Activated T-cell treated with anti-CD3 and anti-CD28 coated beads for 24 hours (primary cell): ENCODE measurements around the gene CACNA1C.
"Not testable (repeated sequence)": the region's sequence is repeated elsewhere in the genome, so short reads cannot be mapped to it uniquely, and the experiment has no call there.

Experiments used
- DNase-seq: peaks from one replicate; pipeline ENCODE4 v3.0.0-alpha.2; 2020; ENCODE audit warnings: low read depth

CACNA1C gene

GRCh38 chr12:2485681-2486080 lies 432.9 kb downstream of the CACNA1C start:
- DNase-seq = no peak

GRCh38 chr12:2486796-2487195 lies 434.0 kb downstream of the CACNA1C start:
- no peak for DNase-seq

GRCh38 chr12:2487278-2487677 lies 434.5 kb downstream of the CACNA1C start:
- DNase-seq = no peak

- DNase-seq = no peak
Measured at GRCh38 chr12:2488131-2488530, 435.3 kb downstream of the CACNA1C start.

GRCh38 chr12:2488596-2488995 lies 435.8 kb downstream of the CACNA1C start:
- DNase-seq = no peak

GRCh38 chr12:2489275-2489674 lies 436.5 kb downstream of the CACNA1C start:
- no peak for DNase-seq

- DNase-seq = no peak
Measured at GRCh38 chr12:2490831-2491230, 438.0 kb downstream of the CACNA1C start.

- not testable (repeated sequence) for DNase-seq
Measured at GRCh38 chr12:2491349-2491748, 438.6 kb downstream of the CACNA1C start.

GRCh38 chr12:2492236-2492635 lies 439.4 kb downstream of the CACNA1C start:
- DNase-seq = no peak

GRCh38 chr12:2493086-2493485 lies 440.3 kb downstream of the CACNA1C start:
- no peak for DNase-seq

GRCh38 chr12:2494486-2495192 lies 441.9 kb downstream of the CACNA1C start:
- no peak for DNase-seq

GRCh38 chr12:2495417-2496112 lies 442.8 kb downstream of the CACNA1C start:
- no peak for DNase-seq

- no peak for DNase-seq
Measured at GRCh38 chr12:2498964-2499500, 446.2 kb downstream of the CACNA1C start.

- no peak for DNase-seq
Measured at GRCh38 chr12:2501464-2502191, 448.8 kb downstream of the CACNA1C start.

- no peak for DNase-seq
Measured at GRCh38 chr12:2503036-2503435, 450.2 kb downstream of the CACNA1C start.

GRCh38 chr12:2503762-2504161 lies 451.0 kb downstream of the CACNA1C start:
- no peak for DNase-seq

GRCh38 chr12:2504577-2504976 lies 451.8 kb downstream of the CACNA1C start:
- DNase-seq = no peak

GRCh38 chr12:2507814-2508213 lies 455.0 kb downstream of the CACNA1C start:
- no peak for DNase-seq

- no peak for DNase-seq
Measured at GRCh38 chr12:2509137-2509536, 456.4 kb downstream of the CACNA1C start.

GRCh38 chr12:2510045-2510444 lies 457.3 kb downstream of the CACNA1C start:
- DNase-seq = no peak

GRCh38 chr12:2513141-2514037 lies 460.6 kb downstream of the CACNA1C start:
- no peak for DNase-seq

GRCh38 chr12:2514038-2514340 lies 461.2 kb downstream of the CACNA1C start:
- no peak for DNase-seq
